Measurements from ENCODE around the gene PLCB4. TPM values are rescaled to one million over a fixed set of nuclear protein-coding genes. Genes with fewer than 3 reads are reported as not detected.
"Not testable (repeated sequence)": the region's sequence is repeated elsewhere in the genome, so short reads cannot be mapped to it uniquely, and the experiment has no call there.

Gene PLCB4
- total RNA-seq, 2 experiments from 2014 or later, result 0.06 TPM; not detected in 1

- no peaks in the 10 kb centered on the region for H3K27me3 ChIP-seq (ENCODE audit: control insufficient read depth in 1 of 2, insufficient read depth in 2 of 2, low read length in 2 of 2)
- POLR2A ChIA-PET, result no interaction called here
- H3K27me3 Mint-ChIP-seq, result no peaks in the 10 kb centered on the region
- H3K36me3 ChIP-seq (ENCODE audit: insufficient read depth, low read length), result no peaks in the 10 kb centered on the region
- no peak overlapping the region for H3K4me3 Mint-ChIP-seq
- H3K4me1 Mint-ChIP-seq (ENCODE audit: low read depth), result no peaks in the 10 kb centered on the region
- no peaks in the 10 kb centered on the region for H3K9me3 ChIP-seq (ENCODE audit: control insufficient read depth in 1 of 2, insufficient read depth in 1 of 2, low read length in 2 of 2)
- no peak overlapping the region for H3K27ac ChIP-seq (ENCODE audit: low read depth in 1 of 2, low read length in 2 of 2)
- no peak for DNase-seq
- CTCF ChIA-PET, result no interaction called here
- no peaks in the 10 kb centered on the region for H3K36me3 Mint-ChIP-seq (ENCODE audit: low read depth)
- ATAC-seq (ENCODE audit: poor library complexity), result no peak
- H3K9me3 Mint-ChIP-seq, result no peaks in the 10 kb centered on the region
- no peaks in the 10 kb centered on the region for H3K4me1 ChIP-seq (ENCODE audit: insufficient read depth, low read length)
- no peak overlapping the region for H3K27ac Mint-ChIP-seq
- intact Hi-C loops (cut with DNase I, micrococcal nuclease), result no loop called here
- TF ChIP-seq CTCF (IDR thresholded peaks at IDR 0.05), result no peak
- no peak overlapping the region for H3K4me3 ChIP-seq (ENCODE audit: low read length)
These were observed 306.4 kb downstream of the PLCB4 start for GRCh38 chr20:9375221-9375681.

- Histone ChIP-seq H3K4me3 (ENCODE audit: low read length) (no peak overlapping the region), H3K36me3 (ENCODE audit: insufficient read depth, low read length) (no peaks in the 10 kb centered on the region), H3K27ac (ENCODE audit: low read depth in 1 of 2, low read length in 2 of 2) (no peak overlapping the region), H3K4me1 (ENCODE audit: insufficient read depth, low read length) (no peaks in the 10 kb centered on the region), H3K9me3 (ENCODE audit: control insufficient read depth in 1 of 2, insufficient read depth in 1 of 2, low read length in 2 of 2) (no peaks in the 10 kb centered on the region), H3K27me3 (ENCODE audit: control insufficient read depth in 1 of 2, insufficient read depth in 2 of 2, low read length in 2 of 2) (no peaks in the 10 kb centered on the region)
- no peak for DNase-seq
- no peak overlapping the region for H3K4me3 Mint-ChIP-seq
- H3K27ac Mint-ChIP-seq, result no peak overlapping the region
- no peak for ATAC-seq (ENCODE audit: poor library complexity)
- ChIA-PET POLR2A (no interaction called here), CTCF (no interaction called here)
- no peaks in the 10 kb centered on the region for H3K9me3 Mint-ChIP-seq
- no peak for TF ChIP-seq CTCF (IDR thresholded peaks at IDR 0.05)
- no peaks in the 10 kb centered on the region for H3K36me3 Mint-ChIP-seq (ENCODE audit: low read depth)
- intact Hi-C loops (cut with DNase I, micrococcal nuclease), result no loop called here
- H3K27me3 Mint-ChIP-seq, result no peaks in the 10 kb centered on the region
- no peaks in the 10 kb centered on the region for H3K4me1 Mint-ChIP-seq (ENCODE audit: low read depth)
These were observed 308.1 kb downstream of the PLCB4 start for GRCh38 chr20:9377007-9377406.

GRCh38 chr20:9385345-9386310, 316.7 kb downstream of the PLCB4 start:
- H3K9me3 Mint-ChIP-seq; ATAC-seq (ENCODE audit: poor library complexity): not testable (repeated sequence)

More at GRCh38 chr20:9385345-9386310, 316.7 kb downstream of the PLCB4 start:
- H3K9me3 ChIP-seq (ENCODE audit: control insufficient read depth in 1 of 2, insufficient read depth in 1 of 2, low read length in 2 of 2), result peaks cover 0 to 12% of the 10 kb centered on the region in 2 experiments
- H3K27me3 ChIP-seq (ENCODE audit: control insufficient read depth in 1 of 2, insufficient read depth in 2 of 2, low read length in 2 of 2); H3K36me3 ChIP-seq (ENCODE audit: insufficient read depth, low read length); H3K27me3 Mint-ChIP-seq; H3K27ac Mint-ChIP-seq; H3K27ac ChIP-seq (ENCODE audit: low read depth in 1 of 2, low read length in 2 of 2); DNase-seq; POLR2A ChIA-PET; H3K36me3 Mint-ChIP-seq (ENCODE audit: low read depth); intact Hi-C loops (cut with DNase I, micrococcal nuclease); H3K4me3 ChIP-seq (ENCODE audit: low read length); H3K4me3 Mint-ChIP-seq; CTCF ChIA-PET; H3K4me1 Mint-ChIP-seq (ENCODE audit: low read depth); H3K4me1 ChIP-seq (ENCODE audit: insufficient read depth, low read length): not testable (repeated sequence)

Data from CD4-positive, alpha-beta T cell (primary cell).